Glutamatergic neuron (in vitro differentiated cells): ENCODE measurements around the gene MRI1. TPM values are rescaled to one million over a fixed set of nuclear protein-coding genes. Genes with fewer than 3 reads are reported as not detected.

Experiments used
- DNase-seq: peaks from one replicate; pipeline ENCODE4 v3.0.0; 2022
- H3K27ac Mint-ChIP-seq: one replicate; pipeline ENCODE4 v1.8.0; 2020; ENCODE audit warnings: mild to moderate bottlenecking, mixed read lengths, inconsistent platforms; ENCODE audit not compliant: unreplicated experiment
- H3K27me3 Mint-ChIP-seq: one replicate; pipeline ENCODE4 v1.8.0; 2020; ENCODE audit warnings: mild to moderate bottlenecking, moderate library complexity, mixed read lengths, inconsistent platforms; ENCODE audit not compliant: unreplicated experiment
- H3K36me3 Mint-ChIP-seq: one replicate; pipeline ENCODE4 v1.8.0; 2020; ENCODE audit warnings: mild to moderate bottlenecking, mixed read lengths, inconsistent platforms; ENCODE audit not compliant: unreplicated experiment
- H3K4me1 Mint-ChIP-seq: one replicate; pipeline ENCODE4 v1.8.0; 2020; ENCODE audit warnings: mild to moderate bottlenecking, low read depth, mixed read lengths, inconsistent platforms; ENCODE audit not compliant: unreplicated experiment
- H3K4me3 Mint-ChIP-seq: one replicate; pipeline ENCODE4 v1.8.0; 2020; ENCODE audit warnings: mild to moderate bottlenecking, mixed read lengths, inconsistent platforms; ENCODE audit not compliant: unreplicated experiment
- H3K9me3 Mint-ChIP-seq: one replicate; pipeline ENCODE4 v1.8.0; 2020; ENCODE audit warnings: mild to moderate bottlenecking, moderate library complexity, mixed read lengths, inconsistent platforms; ENCODE audit not compliant: unreplicated experiment
- CTCF ChIP-seq: fragments of 200-600 bp; sonication (generic); IDR thresholded peaks from one replicate; pipeline ENCODE4 v1.5.0; 2021; ENCODE audit not compliant: partially characterized antibody, unreplicated experiment
- total RNA-seq: library from RNA; stranded (reverse); fragmentation: NEBNext Ultra II Directional; extraction: Animal tissue kit (Norgen Biotek cat#: 25700); gene quantifications from one replicate; pipeline ENCODE4 v1.2.1, GENCODE V29; 2021; ENCODE audit not compliant: unreplicated experiment

The MRI1 gene
- total RNA-seq, 1 donor from 2014 or later = 21.9 TPM

- Mint-ChIP-seq H3K9me3 (peaks cover 2% of the 10 kb centered on the region), H3K4me1 (peaks cover 3% of the 10 kb centered on the region), H3K27me3 (peaks cover 2% of the 10 kb centered on the region), H3K4me3 (no peak overlapping the region), H3K27ac (no peak overlapping the region), H3K36me3 (peaks cover 12% of the 10 kb centered on the region)
- DNase-seq = no peak
- TF ChIP-seq CTCF = no peak
These were observed 57.0 kb downstream of the MRI1 start for GRCh38 chr19:13821292-13821691.

- peaks cover 3% of the 10 kb centered on the region for H3K4me1 Mint-ChIP-seq
- no peak for TF ChIP-seq CTCF
These were observed 58.9 kb downstream of the MRI1 start for GRCh38 chr19:13823256-13823655.

More at GRCh38 chr19:13823256-13823655, 58.9 kb downstream of the MRI1 start:
- Mint-ChIP-seq H3K27ac (no peak overlapping the region), H3K4me3 (no peak overlapping the region), H3K27me3 (no peaks in the 10 kb centered on the region), H3K9me3 (peaks cover under 1% of the 10 kb centered on the region), H3K36me3 (peaks cover 18% of the 10 kb centered on the region)
- DNase-seq = no peak

Other genes with a start within 250 kb of the MRI1 start
- gene C19orf53, start 9.9 kb downstream of the MRI1 start, total RNA-seq = 68.3 TPM
- 46.0 TPM for gene ZSWIM4, start 30.9 kb downstream of the MRI1 start, total RNA-seq
- not detected for gene NANOS3, start 112.6 kb downstream of the MRI1 start, total RNA-seq
- gene BRME1, start 141.6 kb downstream of the MRI1 start, total RNA-seq = 4.6 TPM
- 56.3 TPM for gene CC2D1A, start 141.7 kb downstream of the MRI1 start, total RNA-seq
- gene PODNL1, start 173.9 kb downstream of the MRI1 start, total RNA-seq = 8.9 TPM
- 84.4 TPM for gene DCAF15, start 188.0 kb downstream of the MRI1 start, total RNA-seq
- 9.4 TPM for gene RFX1, start 241.8 kb downstream of the MRI1 start, total RNA-seq